Liver (tissue), 9 donors: Measurements from ENCODE around the gene GPR4. TPM values are rescaled to one million over a fixed set of nuclear protein-coding genes. Genes with fewer than 3 reads are reported as not detected.

Experiments used
- DNase-seq: peaks from one replicate; pipeline ENCODE4 v3.0.0-alpha.2; 2017; ENCODE audit warnings: low spot score
- H3K27ac ChIP-seq, 2 donors: one replicate each; pipeline ENCODE4 v1.7.0; 2013; ENCODE audit warnings: inconsistent platforms in 2 of 2, low read length in 2 of 2, control low read depth in 1 of 2, low read depth in 1 of 2, mild to moderate bottlenecking in 1 of 2
- H3K27me3 ChIP-seq, 4 donors: one replicate each; pipeline versions ENCODE4 v1.6.1 to v1.7.0; 2013; ENCODE audit warnings: low read length in 3 of 4, inconsistent platforms in 1 of 4, mild to moderate bottlenecking in 1 of 4, moderate library complexity in 1 of 4; ENCODE audit not compliant: control insufficient read depth in 4 of 4, insufficient read depth in 4 of 4
- H3K36me3 ChIP-seq, 4 donors: one replicate each; pipeline versions ENCODE4 v1.6.1 to v1.7.0; 2013; ENCODE audit warnings: low read length in 3 of 4, mild to moderate bottlenecking in 3 of 4, low read depth in 1 of 4, moderate library complexity in 1 of 4; ENCODE audit not compliant: control insufficient read depth in 4 of 4, insufficient read depth in 3 of 4
- H3K4me1 ChIP-seq, 4 donors: one replicate each; pipeline versions ENCODE4 v1.6.1 to v1.7.0; 2013; ENCODE audit warnings: low read length in 3 of 4, mild to moderate bottlenecking in 3 of 4, moderate library complexity in 1 of 4; ENCODE audit not compliant: control insufficient read depth in 4 of 4, insufficient read depth in 4 of 4
- H3K4me3 ChIP-seq, 3 donors: one replicate each; pipeline versions ENCODE4 v1.6.1 to v1.7.0; 2013; ENCODE audit warnings: low read length in 3 of 3, control low read depth in 1 of 3, low read depth in 1 of 3, mild to moderate bottlenecking in 1 of 3
- H3K9ac ChIP-seq, 2 donors: one replicate each; pipeline ENCODE4 v1.7.0; 2013; ENCODE audit warnings: low read length in 2 of 2, mild to moderate bottlenecking in 2 of 2, moderate library complexity in 2 of 2, control low read depth in 1 of 2, low read depth in 1 of 2
- H3K9me3 ChIP-seq, 4 donors: one replicate each; pipeline versions ENCODE4 v1.6.1 to v1.7.0; 2013; ENCODE audit warnings: low read length in 3 of 4; ENCODE audit not compliant: control insufficient read depth in 4 of 4
- CTCF ChIP-seq: fragments of 150-350 bp; IDR thresholded peaks from 2 replicates; pipeline ENCODE4 v1.5.1; 2017; ENCODE audit warnings: improper control_type of control experiment, low read depth, low read length; ENCODE audit not compliant: missing input control
- EGR1 ChIP-seq, 2 donors: IDR thresholded peaks; 2 replicates each; pipeline ENCODE4 v1.6.1; 2016 to 2018; ENCODE audit warnings: antibody characterized with exemption in 2 of 2, low read depth in 2 of 2
- FOXA2 ChIP-seq: IDR thresholded peaks from 2 replicates; pipeline ENCODE4 v1.6.1; 2016; ENCODE audit warnings: antibody characterized with exemption
- GABPA ChIP-seq, 2 donors: IDR thresholded peaks in 1 of 2; conservative IDR thresholded peaks in 1 of 2; 2 replicates each; pipeline ENCODE4 v1.6.1; 2016; ENCODE audit warnings: antibody characterized with exemption in 2 of 2, mild to moderate bottlenecking in 1 of 2, moderate library complexity in 1 of 2
- HNF4G ChIP-seq: IDR thresholded peaks from 2 replicates; pipeline ENCODE4 v1.6.1; 2016; ENCODE audit warnings: antibody characterized with exemption
- JUND ChIP-seq, 2 donors: IDR thresholded peaks; 2 replicates each; pipeline ENCODE4 v1.6.1; 2016; ENCODE audit warnings: antibody characterized with exemption in 2 of 2
- NR2F2 ChIP-seq: IDR thresholded peaks from 2 replicates; pipeline ENCODE4 v1.6.1; 2016; ENCODE audit warnings: antibody characterized with exemption
- RAD21 ChIP-seq, 2 donors: IDR thresholded peaks; 2 replicates each; pipeline ENCODE4 v1.6.1; 2016; ENCODE audit warnings: antibody characterized with exemption in 2 of 2, mild to moderate bottlenecking in 2 of 2
- SP1 ChIP-seq: IDR thresholded peaks from 2 replicates; pipeline ENCODE4 v1.6.1; 2018; ENCODE audit warnings: antibody characterized with exemption, mild to moderate bottlenecking
- TAF1 ChIP-seq: conservative IDR thresholded peaks from 2 replicates; pipeline ENCODE4 v1.6.1; 2016; ENCODE audit warnings: antibody characterized with exemption, mild to moderate bottlenecking
- ZBTB33 ChIP-seq: IDR thresholded peaks from 2 replicates; pipeline ENCODE4 v1.6.1; 2016; ENCODE audit warnings: antibody characterized with exemption
- WGBS: extraction: QIAGEN DNeasy Blood & Tissue Kit; methylation state at CpG from one replicate; pipeline ENCODE4 v1.1.7; 2013; 5-methylcytosine and 5-hydroxymethylcytosine counted together
- polyA plus RNA-seq, 2 donors: library from polyadenylated mRNA; stranded (reverse) in 1 of 2; unstranded in 1 of 2; fragments of 200-250 nt in 1 of 2; fragments of >200 nt in 1 of 2; fragmentation: Nextera tagmentation in 1 of 2; extraction: Ambion mirVana in 1 of 2; gene quantifications; one replicate each; pipeline versions ENCODE4 v1.2.1 to v1.2.3, GENCODE V29; 2013 to 2015
- total RNA-seq, 2 donors: library from RNA; depleted of rRNA; stranded (reverse); fragments of >200 nt; gene quantifications; one replicate each; pipeline ENCODE4 v1.2.3, GENCODE V29; 2014
- TF ChIP-seq, protein P1 (sequence below): IDR thresholded peaks from 2 replicates; pipeline ENCODE4 v1.6.1; 2016; ENCODE audit warnings: antibody characterized with exemption
- TF ChIP-seq, protein P2 (sequence below): IDR thresholded peaks from 2 replicates; pipeline ENCODE4 v1.6.1; 2016; ENCODE audit warnings: antibody characterized with exemption
- donor health status: healthy.
- donor health status: healthy.
- donor health status: healthy.
- donor health status: healthy.
- donor health status: healthy.

GPR4 gene
- total and polyA plus RNA-seq, 4 donors: 0.37 to 1.9 (median 0.97) TPM

- no peaks in the 10 kb centered on the region for H3K9me3 ChIP-seq
- peaks cover 8 to 39% (median 25%) of the 10 kb centered on the region in 4 donors for H3K4me1 ChIP-seq
- WGBS: 54% methylated on average over 14 of the region's 14 CpGs
- H3K27ac ChIP-seq: no peak overlapping the region
- TF ChIP-seq SP1: no peak
- no peak for TF ChIP-seq EGR1 (IDR thresholded peaks at IDR 0.05; ENCODE audit: low read depth in 2 of 2)
- no peak for TF ChIP-seq HNF4G
- TF ChIP-seq, protein P1, sequence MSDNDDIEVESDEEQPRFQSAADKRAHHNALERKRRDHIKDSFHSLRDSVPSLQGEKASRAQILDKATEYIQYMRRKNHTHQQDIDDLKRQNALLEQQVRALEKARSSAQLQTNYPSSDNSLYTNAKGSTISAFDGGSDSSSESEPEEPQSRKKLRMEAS: no peak
- TF ChIP-seq JUND (IDR thresholded peaks at IDR 0.05): no peak
- no peak for TF ChIP-seq NR2F2
- TF ChIP-seq, protein P2, sequence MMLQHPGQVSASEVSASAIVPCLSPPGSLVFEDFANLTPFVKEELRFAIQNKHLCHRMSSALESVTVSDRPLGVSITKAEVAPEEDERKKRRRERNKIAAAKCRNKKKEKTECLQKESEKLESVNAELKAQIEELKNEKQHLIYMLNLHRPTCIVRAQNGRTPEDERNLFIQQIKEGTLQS: no peak
- no peak for TF ChIP-seq TAF1
- no peak for TF ChIP-seq CTCF
- no peak for TF ChIP-seq ZBTB33
- no peak for TF ChIP-seq GABPA (IDR thresholded peaks at IDR 0.05 in 1 of 2, conservative IDR thresholded peaks at IDR 0.05 in 1 of 2)
- no peak for TF ChIP-seq FOXA2
- H3K9ac ChIP-seq: no peak overlapping the region
- H3K36me3 ChIP-seq: no peaks in the 10 kb centered on the region
- no peaks in the 10 kb centered on the region for H3K27me3 ChIP-seq
- no peak for DNase-seq
- H3K4me3 ChIP-seq: no peak overlapping the region
These were observed 42.1 kb upstream of the GPR4 start for GRCh38 chr19:45643927-45644771.

GRCh38 chr19:45643024-45643926, 41.3 kb upstream of the GPR4 start:
- Histone ChIP-seq H3K9ac (no peak overlapping the region), H3K36me3 (no peaks in the 10 kb centered on the region), H3K9me3 (no peaks in the 10 kb centered on the region), H3K27me3 (no peaks in the 10 kb centered on the region), H3K27ac (no peak overlapping the region), H3K4me3 (no peak overlapping the region), H3K4me1 (peaks cover 8 to 44% (median 30%) of the 10 kb centered on the region in 4 donors)
- WGBS: 11% methylated on average over 39 of the region's 39 CpGs
- TF ChIP-seq FOXA2 (no peak), CTCF (peak; percentile 97), RAD21 (IDR thresholded peaks at IDR 0.05) (peak; percentile 94 to 97)
- peak; percentile 94 for DNase-seq
